Neural progenitor cell (in vitro differentiated cells): ENCODE data around the gene HMGN1. TPM values are rescaled to one million over a fixed set of nuclear protein-coding genes. Genes with fewer than 3 reads are reported as not detected.

ENCODE experiments used
- DNase-seq: peaks from one replicate; pipeline ENCODE4 v3.0.0-alpha.2; 2016; ENCODE audit warnings: low spot score
- H2AFZ ChIP-seq: fragments of 200-600 bp; sonication (generic); replicated peaks from 2 replicates; pipeline ENCODE4 v1.6.1; 2016; ENCODE audit warnings: antibody characterized with exemption
- H3F3A ChIP-seq: fragments of 200-600 bp; sonication (generic); 2 replicates; pipeline ENCODE4 v1.6.1; 2016; ENCODE audit warnings: antibody characterized with exemption, low read depth
- H3K27ac ChIP-seq: fragments of 200-600 bp; sonication (generic); 2 replicates; pipeline ENCODE4 v1.5.1; 2016; ENCODE audit warnings: mild to moderate bottlenecking
- H3K27me3 ChIP-seq: fragments of 200-600 bp; sonication (generic); 2 replicates; pipeline ENCODE4 v1.6.1; 2016; ENCODE audit warnings: mild to moderate bottlenecking, moderate library complexity
- H3K36me3 ChIP-seq: fragments of 200-600 bp; sonication (generic); 2 replicates; pipeline ENCODE4 v1.5.1; 2016
- H3K4me1 ChIP-seq: fragments of 200-600 bp; sonication (generic); 2 replicates; pipeline ENCODE4 v1.6.1; 2016; ENCODE audit warnings: mixed run types
- H3K4me2 ChIP-seq: fragments of 200-600 bp; sonication (generic); 2 replicates; pipeline ENCODE4 v1.6.1; 2016
- H3K4me3 ChIP-seq: fragments of 200-600 bp; sonication (generic); 2 replicates; pipeline ENCODE4 v1.5.1; 2016
- H3K79me2 ChIP-seq: fragments of 200-600 bp; sonication (generic); 2 replicates; pipeline ENCODE4 v1.6.1; 2016; ENCODE audit warnings: low read depth
- H3K9ac ChIP-seq: fragments of 200-600 bp; sonication (generic); 2 replicates; pipeline ENCODE4 v1.6.1; 2016
- H3K9me3 ChIP-seq: fragments of 200-600 bp; sonication (generic); 2 replicates; pipeline ENCODE4 v1.5.1; 2016; ENCODE audit warnings: low read depth
- H4K20me1 ChIP-seq: fragments of 200-600 bp; sonication (generic); 2 replicates; pipeline ENCODE4 v1.6.1; 2016; ENCODE audit warnings: low read depth
- H3K27ac Mint-ChIP-seq: 3 replicates; pipeline ENCODE4 v1.8.0; 2021; ENCODE audit warnings: mixed read lengths
- H3K27me3 Mint-ChIP-seq: 2 replicates; pipeline ENCODE4 v1.8.0; 2022; ENCODE audit warnings: low read depth, mild to moderate bottlenecking, inconsistent platforms, moderate library complexity, mixed read lengths; ENCODE audit not compliant: insufficient read depth
- H3K36me3 Mint-ChIP-seq: 3 replicates; pipeline ENCODE4 v1.8.0; 2021; ENCODE audit warnings: mixed read lengths
- H3K4me1 Mint-ChIP-seq: 3 replicates; pipeline ENCODE4 v1.8.0; 2021; ENCODE audit warnings: mixed read lengths
- H3K4me3 Mint-ChIP-seq: 3 replicates; pipeline ENCODE4 v1.8.0; 2021; ENCODE audit warnings: mild to moderate bottlenecking, moderate library complexity, mixed read lengths
- H3K9me3 Mint-ChIP-seq: 3 replicates; pipeline ENCODE4 v1.8.0; 2020; ENCODE audit warnings: mixed read lengths
- CTCF ChIP-seq: fragments of 200-600 bp; sonication (generic); IDR thresholded peaks from 2 replicates; pipeline ENCODE4 v1.5.1; 2017; ENCODE audit warnings: antibody characterized with exemption, mild to moderate bottlenecking
- EZH2 ChIP-seq: fragments of 200-600 bp; sonication (generic); IDR thresholded peaks from 2 replicates; pipeline ENCODE4 v1.6.1; 2017; ENCODE audit warnings: antibody characterized with exemption, mild to moderate bottlenecking, moderate library complexity
- EZH2phosphoT487 ChIP-seq: fragments of 200-600 bp; sonication (generic); IDR thresholded peaks from 2 replicates; pipeline ENCODE4 v1.6.1; 2017; ENCODE audit warnings: antibody characterized with exemption
- total RNA-seq: library from RNA; depleted of rRNA; stranded (reverse); fragments of >200 nt; gene quantifications from 2 replicates; pipeline ENCODE4 v1.2.3, GENCODE V29; 2015; ENCODE audit warnings: low replicate concordance

Gene HMGN1
- total RNA-seq, 1 donor from 2014 or later: 903 TPM

- Histone ChIP-seq H3F3A (peaks cover 9% of the 10 kb centered on the region), H3K4me2 (peak overlapping the region; percentile 79), H4K20me1 (peaks cover 21% of the 10 kb centered on the region), H3K4me1 (peaks cover 11% of the 10 kb centered on the region), H3K27ac (peak overlapping the region; percentile 99), H3K9me3 (no peaks in the 10 kb centered on the region), H3K4me3 (peak overlapping the region; percentile 93), H3K9ac (peak overlapping the region; percentile 96), H3K79me2 (peaks cover 54% of the 10 kb centered on the region), H3K36me3 (peaks cover 7% of the 10 kb centered on the region), H2AFZ (peak overlapping the region; percentile 91), H3K27me3 (no peaks in the 10 kb centered on the region)
- Mint-ChIP-seq H3K27ac (peak overlapping the region; percentile 98), H3K4me3 (peak overlapping the region; percentile 95), H3K4me1 (peaks cover 12% of the 10 kb centered on the region), H3K27me3 (peaks cover 9% of the 10 kb centered on the region), H3K9me3 (no peaks in the 10 kb centered on the region), H3K36me3 (peaks cover 27% of the 10 kb centered on the region)
- TF ChIP-seq CTCF (no peak), EZH2phosphoT487 (no peak), EZH2 (no peak)
- no peak for DNase-seq
These were observed 34.5 kb downstream of the HMGN1 start for GRCh38 chr21:39314143-39315027.

GRCh38 chr21:39313571-39314142 is 35.2 kb downstream of the HMGN1 start, which contains the start of gene BRWD1:
Gene BRWD1, minus strand, starts transcription at chr21:39313632. Its CDS starts 141 bp downstream, at chr21:39313491.
- peak within 1 kb of the TSS; percentile 93 for H3K4me3 ChIP-seq
- H3K79me2 ChIP-seq: peaks cover 61% of the 10 kb centered on the region
- H3K27me3 Mint-ChIP-seq: peaks cover 9% of the 10 kb centered on the region
- H3K4me1 ChIP-seq: peaks cover 11% of the 10 kb centered on the region
- TF ChIP-seq EZH2phosphoT487: no peak
- TF ChIP-seq CTCF: peak; percentile 39
- H3K4me1 Mint-ChIP-seq: peaks cover 13% of the 10 kb centered on the region
- H2AFZ ChIP-seq: peak within 1 kb of the TSS; percentile 91
- H3K4me2 ChIP-seq: peak within 1 kb of the TSS; percentile 79
- H3K27ac Mint-ChIP-seq: peak within 1 kb of the TSS; percentile 99
- peak within 1 kb of the TSS; percentile 99 for H3K27ac ChIP-seq
- peak within 1 kb of the TSS; percentile 96 for H3K9ac ChIP-seq
- H3K9me3 ChIP-seq: no peaks in the 10 kb centered on the region
- H3K27me3 ChIP-seq: no peaks in the 10 kb centered on the region
- DNase-seq: peak; percentile 92
- peaks cover 28% of the 10 kb centered on the region for H4K20me1 ChIP-seq
- H3K4me3 Mint-ChIP-seq: peak within 1 kb of the TSS; percentile 95
- peaks cover 9% of the 10 kb centered on the region for H3F3A ChIP-seq
- peaks cover 31% of the 10 kb centered on the region for H3K36me3 Mint-ChIP-seq
- H3K9me3 Mint-ChIP-seq: no peaks in the 10 kb centered on the region
- H3K36me3 ChIP-seq: peaks cover 7% of the 10 kb centered on the region

- H3K79me2 ChIP-seq: peaks cover 67% of the 10 kb centered on the region
These were observed 35.8 kb downstream of the HMGN1 start for GRCh38 chr21:39313042-39313570.

More at GRCh38 chr21:39313042-39313570, 35.8 kb downstream of the HMGN1 start:
- Histone ChIP-seq H3K4me2 (peak overlapping the region; percentile 79), H3K27ac (peak overlapping the region; percentile 99), H3K9ac (peak overlapping the region; percentile 96), H3F3A (peaks cover 9% of the 10 kb centered on the region), H3K4me3 (peak overlapping the region; percentile 93), H3K9me3 (no peaks in the 10 kb centered on the region), H3K4me1 (peaks cover 11% of the 10 kb centered on the region), H3K36me3 (peaks cover 7% of the 10 kb centered on the region), H2AFZ (no peak overlapping the region), H3K27me3 (no peaks in the 10 kb centered on the region), H4K20me1 (peaks cover 34% of the 10 kb centered on the region)
- Mint-ChIP-seq H3K9me3 (no peaks in the 10 kb centered on the region), H3K4me1 (peaks cover 16% of the 10 kb centered on the region), H3K36me3 (peaks cover 32% of the 10 kb centered on the region), H3K27ac (no peak overlapping the region), H3K27me3 (peaks cover 9% of the 10 kb centered on the region), H3K4me3 (peak overlapping the region; percentile 95)
- TF ChIP-seq CTCF: no peak
- no peak for TF ChIP-seq EZH2phosphoT487
- no peak for TF ChIP-seq EZH2
- DNase-seq: peak; percentile 58
